Astrocyte of the spinal cord (primary cell): ENCODE results near the gene SPAAR.

ENCODE experiments used
- DNase-seq: peaks from one replicate; pipeline ENCODE4 v3.0.0; 2011; ENCODE audit warnings: low read depth, low spot score
- H3K4me3 ChIP-seq: 2 replicates; pipeline ENCODE4 v1.5.1; 2011; ENCODE audit warnings: low read depth, mild to moderate bottlenecking, low read length, moderate library complexity
- CTCF ChIP-seq: IDR thresholded peaks from 2 replicates; pipeline ENCODE4 v1.5.1; 2012; ENCODE audit warnings: low read depth, mild to moderate bottlenecking, low read length, inconsistent platforms
- in situ Hi-C: cut with HindIII; loops from 2 replicates; pipeline ENCODE4 v1.10.0; 2017; ENCODE audit warnings: low sequenced_read_pairs

SPAAR gene

DNA sequence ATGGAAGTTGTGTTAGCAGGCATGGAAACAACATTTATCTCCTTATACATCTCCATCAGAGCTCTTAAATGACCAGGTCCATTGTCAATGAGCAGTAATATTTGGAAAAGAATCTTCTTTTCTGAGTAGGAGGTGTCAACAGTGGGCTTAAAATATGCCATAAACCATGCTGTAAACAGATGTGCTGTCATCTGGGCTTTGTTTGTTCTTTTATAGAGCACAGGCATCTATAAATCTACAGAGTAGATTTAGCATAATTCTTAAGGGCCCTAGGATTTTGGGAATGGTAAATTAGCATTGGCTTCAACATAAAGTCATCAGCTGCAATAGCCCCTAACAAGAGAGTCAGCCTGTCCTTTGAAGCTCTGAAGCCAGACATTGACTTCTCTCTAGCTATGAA, 11.0 kb upstream of the SPAAR start:
- in situ Hi-C loops: no loop called here
- no peak for DNase-seq
- no peak for TF ChIP-seq CTCF
- no peak overlapping the region for H3K4me3 ChIP-seq

GRCh38 chr9:35899021-35899420, 10.3 kb upstream of the SPAAR start:
- in situ Hi-C loops: no loop called here
- no peak for TF ChIP-seq CTCF
- H3K4me3 ChIP-seq: no peak overlapping the region
- no peak for DNase-seq

DNA sequence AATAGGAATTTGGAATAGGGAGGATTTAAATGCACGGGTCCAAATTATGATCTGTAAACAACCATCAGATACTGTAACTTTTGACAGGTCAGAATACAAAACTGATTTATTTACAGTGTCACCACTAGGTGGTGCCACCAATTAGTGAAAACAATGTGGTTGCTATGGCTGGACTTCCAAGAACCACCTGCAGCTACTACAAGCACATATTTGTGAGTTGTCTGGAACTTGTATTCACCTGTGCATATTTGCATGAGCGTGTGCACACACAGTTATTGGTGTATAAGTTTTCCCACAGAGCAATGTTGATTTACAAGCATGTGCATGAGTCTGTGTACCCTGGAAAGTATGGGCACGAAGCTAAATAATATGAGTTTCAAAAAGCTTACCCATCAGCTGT, 6.2 kb upstream of the SPAAR start:
- no peak overlapping the region for H3K4me3 ChIP-seq
- peak; percentile 48 for TF ChIP-seq CTCF
- in situ Hi-C loops: no loop called here
- peak; percentile 67 for DNase-seq

GRCh38 chr9:35904338-35904737, 5.0 kb upstream of the SPAAR start:
- no peak for DNase-seq
- TF ChIP-seq CTCF: no peak
- in situ Hi-C loops: no loop called here
- no peak overlapping the region for H3K4me3 ChIP-seq

DNA sequence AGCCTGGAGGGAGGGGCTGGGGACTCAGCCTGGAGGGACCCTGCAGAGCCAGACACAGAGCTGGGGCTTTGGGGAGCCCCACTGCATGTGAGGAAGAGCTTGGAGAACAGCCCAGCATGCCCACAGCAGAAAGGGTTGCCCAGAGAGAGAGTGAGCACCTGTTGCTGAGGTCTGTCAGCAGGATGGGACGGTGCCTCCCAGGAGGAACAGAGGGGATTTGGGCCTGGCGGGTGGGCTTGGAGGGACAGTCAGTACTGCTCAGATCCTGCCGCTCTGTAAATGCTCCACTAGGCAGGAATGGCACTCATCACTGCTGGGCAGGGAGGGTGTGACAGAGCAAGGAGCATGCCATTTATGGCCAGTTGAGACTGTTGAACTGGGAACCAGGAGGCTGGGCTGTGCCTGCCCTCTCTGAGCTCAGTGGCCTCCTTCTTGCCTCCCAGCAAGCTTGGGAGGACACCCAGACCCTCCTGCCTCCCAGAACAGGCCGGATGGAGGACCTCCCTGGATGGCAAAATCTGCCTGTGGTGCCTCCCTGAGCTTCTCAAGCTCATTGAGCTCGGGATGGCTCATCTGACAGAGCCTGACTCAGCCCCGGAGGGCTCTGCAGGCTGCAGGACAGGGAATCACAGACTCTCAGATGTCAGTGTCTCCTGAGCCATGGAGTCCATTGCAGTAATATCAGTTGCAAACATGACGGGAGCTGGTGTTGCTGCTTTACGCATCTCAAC, 4.1 kb upstream of the SPAAR start:
- peak; percentile 76 for DNase-seq
- H3K4me3 ChIP-seq: no peak overlapping the region
- TF ChIP-seq CTCF: no peak
- in situ Hi-C loops: no loop called here

DNA sequence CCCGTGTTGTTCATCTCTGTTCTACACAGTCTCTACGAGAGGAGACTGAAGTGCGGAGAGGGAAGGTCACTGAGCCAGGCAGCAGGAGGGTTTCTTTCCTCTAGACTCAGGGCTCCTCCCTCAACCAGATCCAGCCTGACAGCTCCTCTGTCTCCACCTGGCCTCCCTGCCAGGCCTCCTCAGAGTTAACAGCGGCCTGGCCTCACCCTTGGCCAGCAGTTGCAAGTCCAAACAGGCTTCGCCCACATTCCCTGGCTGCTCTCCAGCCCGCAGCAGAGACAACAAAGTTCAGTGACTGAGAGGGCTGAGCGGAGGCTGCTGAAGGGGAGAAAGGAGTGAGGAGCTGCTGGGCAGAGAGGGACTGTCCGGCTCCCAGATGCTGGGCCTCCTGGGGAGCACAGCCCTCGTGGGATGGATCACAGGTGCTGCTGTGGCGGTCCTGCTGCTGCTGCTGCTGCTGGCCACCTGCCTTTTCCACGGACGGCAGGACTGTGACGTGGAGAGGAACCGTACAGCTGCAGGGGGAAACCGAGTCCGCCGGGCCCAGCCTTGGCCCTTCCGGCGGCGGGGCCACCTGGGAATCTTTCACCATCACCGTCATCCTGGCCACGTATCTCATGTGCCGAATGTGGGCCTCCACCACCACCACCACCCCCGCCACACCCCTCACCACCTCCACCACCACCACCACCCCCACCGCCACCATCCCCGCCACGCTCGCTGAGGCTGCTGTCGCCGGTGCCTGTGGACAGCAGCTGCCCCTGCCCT, 3.2 kb upstream of the SPAAR start, which contains the start of gene HRCT1:
Gene HRCT1 (plus strand): TSS at position 291 of the 768 bp plus-strand sequence. CDS start 86 bp downstream, at position 377.
- in situ Hi-C loops: no loop called here
- peak; percentile 97 for DNase-seq
- no peak within 1 kb of the TSS for H3K4me3 ChIP-seq

More for the DNA sequence above, 3.2 kb upstream of the SPAAR start, which contains the start of gene HRCT1:
- TF ChIP-seq CTCF: no peak
